Ishikawa (cell line): ENCODE data around the gene MAST2.

ENCODE experiments used
- CEBPB ChIP-seq: IDR thresholded peaks from 2 replicates; pipeline ENCODE4 v1.6.1; 2012
- EP300 ChIP-seq: IDR thresholded peaks from 2 replicates; pipeline ENCODE4 v1.6.1; 2012; ENCODE audit warnings: borderline replicate concordance
- RAD21 ChIP-seq: IDR thresholded peaks from 2 replicates; pipeline ENCODE4 v1.6.1; 2012; ENCODE audit warnings: low read depth
- TAF1 ChIP-seq: IDR thresholded peaks from 2 replicates; pipeline ENCODE4 v1.6.1; 2012; ENCODE audit warnings: low read depth, mild to moderate bottlenecking
- YY1 ChIP-seq: IDR thresholded peaks from 2 replicates; pipeline ENCODE4 v1.6.1; 2012; ENCODE audit warnings: low read depth
- TF ChIP-seq, protein P1 (sequence below): IDR thresholded peaks from 2 replicates; pipeline ENCODE4 v1.6.1; 2012
- TF ChIP-seq, protein P2 (sequence below): IDR thresholded peaks from 2 replicates; pipeline ENCODE4 v1.6.1; 2012; ENCODE audit warnings: low read depth, mild to moderate bottlenecking
- TF ChIP-seq, protein P3 (sequence below): IDR thresholded peaks from 2 replicates; pipeline ENCODE4 v1.6.1; 2012

DNA sequence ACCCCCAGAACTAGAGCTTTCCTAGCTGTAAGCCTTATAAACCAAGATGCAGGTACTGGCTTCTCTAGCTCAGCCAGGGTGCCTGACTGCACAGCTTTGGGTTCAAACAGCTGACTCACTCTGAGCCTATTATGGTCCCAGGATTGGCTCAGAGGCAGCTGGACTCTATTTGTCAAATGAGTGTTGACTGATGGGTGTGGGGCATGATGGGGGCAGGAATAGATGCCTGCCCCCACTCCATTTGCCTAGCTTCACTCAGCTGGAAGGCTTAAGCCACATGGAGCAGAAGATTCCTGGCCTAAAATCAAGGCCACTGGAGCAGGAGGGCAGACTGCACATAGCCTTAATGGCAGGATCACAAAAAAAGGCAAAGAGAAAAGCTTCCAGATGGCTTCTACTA lies 238.6 kb downstream of the MAST2 start:
- TF ChIP-seq RAD21 (no peak), CEBPB (no peak), EP300 (no peak), YY1 (no peak), TAF1 (no peak)
- TF ChIP-seq, protein P1, sequence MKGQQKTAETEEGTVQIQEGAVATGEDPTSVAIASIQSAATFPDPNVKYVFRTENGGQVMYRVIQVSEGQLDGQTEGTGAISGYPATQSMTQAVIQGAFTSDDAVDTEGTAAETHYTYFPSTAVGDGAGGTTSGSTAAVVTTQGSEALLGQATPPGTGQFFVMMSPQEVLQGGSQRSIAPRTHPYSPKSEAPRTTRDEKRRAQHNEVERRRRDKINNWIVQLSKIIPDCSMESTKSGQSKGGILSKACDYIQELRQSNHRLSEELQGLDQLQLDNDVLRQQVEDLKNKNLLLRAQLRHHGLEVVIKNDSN = no peak
- TF ChIP-seq, protein P2, sequence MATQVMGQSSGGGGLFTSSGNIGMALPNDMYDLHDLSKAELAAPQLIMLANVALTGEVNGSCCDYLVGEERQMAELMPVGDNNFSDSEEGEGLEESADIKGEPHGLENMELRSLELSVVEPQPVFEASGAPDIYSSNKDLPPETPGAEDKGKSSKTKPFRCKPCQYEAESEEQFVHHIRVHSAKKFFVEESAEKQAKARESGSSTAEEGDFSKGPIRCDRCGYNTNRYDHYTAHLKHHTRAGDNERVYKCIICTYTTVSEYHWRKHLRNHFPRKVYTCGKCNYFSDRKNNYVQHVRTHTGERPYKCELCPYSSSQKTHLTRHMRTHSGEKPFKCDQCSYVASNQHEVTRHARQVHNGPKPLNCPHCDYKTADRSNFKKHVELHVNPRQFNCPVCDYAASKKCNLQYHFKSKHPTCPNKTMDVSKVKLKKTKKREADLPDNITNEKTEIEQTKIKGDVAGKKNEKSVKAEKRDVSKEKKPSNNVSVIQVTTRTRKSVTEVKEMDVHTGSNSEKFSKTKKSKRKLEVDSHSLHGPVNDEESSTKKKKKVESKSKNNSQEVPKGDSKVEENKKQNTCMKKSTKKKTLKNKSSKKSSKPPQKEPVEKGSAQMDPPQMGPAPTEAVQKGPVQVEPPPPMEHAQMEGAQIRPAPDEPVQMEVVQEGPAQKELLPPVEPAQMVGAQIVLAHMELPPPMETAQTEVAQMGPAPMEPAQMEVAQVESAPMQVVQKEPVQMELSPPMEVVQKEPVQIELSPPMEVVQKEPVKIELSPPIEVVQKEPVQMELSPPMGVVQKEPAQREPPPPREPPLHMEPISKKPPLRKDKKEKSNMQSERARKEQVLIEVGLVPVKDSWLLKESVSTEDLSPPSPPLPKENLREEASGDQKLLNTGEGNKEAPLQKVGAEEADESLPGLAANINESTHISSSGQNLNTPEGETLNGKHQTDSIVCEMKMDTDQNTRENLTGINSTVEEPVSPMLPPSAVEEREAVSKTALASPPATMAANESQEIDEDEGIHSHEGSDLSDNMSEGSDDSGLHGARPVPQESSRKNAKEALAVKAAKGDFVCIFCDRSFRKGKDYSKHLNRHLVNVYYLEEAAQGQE = no peak
- TF ChIP-seq, protein P3, sequence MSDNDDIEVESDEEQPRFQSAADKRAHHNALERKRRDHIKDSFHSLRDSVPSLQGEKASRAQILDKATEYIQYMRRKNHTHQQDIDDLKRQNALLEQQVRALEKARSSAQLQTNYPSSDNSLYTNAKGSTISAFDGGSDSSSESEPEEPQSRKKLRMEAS = no peak
